IMR-90 (cell line): Measurements from ENCODE around the gene SENP7.

Experiments used
- CEBPB ChIP-seq: IDR thresholded peaks from 2 replicates; pipeline ENCODE4 v1.6.1; 2012; ENCODE audit warnings: low read depth, low read length, improper control_type of control experiment
- CHD1 ChIP-seq: IDR thresholded peaks from 2 replicates; pipeline ENCODE4 v1.6.1; 2012; ENCODE audit warnings: low read depth, low read length, improper control_type of control experiment
- CTCF ChIP-seq: conservative IDR thresholded peaks from 2 replicates; pipeline ENCODE4 v1.5.1; 2012; ENCODE audit warnings: mild to moderate bottlenecking, low read depth, low read length, improper control_type of control experiment
- ELK1 ChIP-seq: fragments of 150-350 bp; IDR thresholded peaks from 2 replicates; pipeline ENCODE4 v1.6.1; 2016; ENCODE audit warnings: low read depth, mild to moderate bottlenecking, low read length, moderate library complexity, borderline replicate concordance
- FOS ChIP-seq: fragments of 150-350 bp; IDR thresholded peaks from 2 replicates; pipeline ENCODE4 v1.6.1; 2016; ENCODE audit warnings: low read depth, low read length
- MAFK ChIP-seq: IDR thresholded peaks from 2 replicates; pipeline ENCODE4 v1.6.1; 2012; ENCODE audit warnings: low read depth, low read length, improper control_type of control experiment
- MAZ ChIP-seq: IDR thresholded peaks from 2 replicates; pipeline ENCODE4 v1.6.1; 2012; ENCODE audit warnings: low read depth, mild to moderate bottlenecking, low read length, improper control_type of control experiment, moderate library complexity, borderline replicate concordance
- MXI1 ChIP-seq: IDR thresholded peaks from 2 replicates; pipeline ENCODE4 v1.6.1; 2012; ENCODE audit warnings: low read depth, mild to moderate bottlenecking, low read length, moderate library complexity, borderline replicate concordance
- POLR2A ChIP-seq: IDR thresholded peaks from 2 replicates; pipeline ENCODE4 v1.6.1; 2012; ENCODE audit warnings: mild to moderate bottlenecking, low read depth, low read length
- RCOR1 ChIP-seq: IDR thresholded peaks from 2 replicates; pipeline ENCODE4 v1.6.1; 2012; ENCODE audit warnings: mild to moderate bottlenecking, low read length, improper control_type of control experiment; ENCODE audit not compliant: insufficient replicate concordance
- RFX5 ChIP-seq: IDR thresholded peaks from 2 replicates; pipeline ENCODE4 v1.8.0; 2012; ENCODE audit warnings: low read depth, mild to moderate bottlenecking, low read length, moderate library complexity
- SMC3 ChIP-seq: fragments of 150-350 bp; IDR thresholded peaks from 2 replicates; pipeline ENCODE4 v1.6.1; 2016; ENCODE audit warnings: low read depth, mild to moderate bottlenecking, antibody characterized with exemption, low read length, moderate library complexity
- USF2 ChIP-seq: fragments of 150-350 bp; IDR thresholded peaks from 2 replicates; pipeline ENCODE4 v1.6.1; 2017; ENCODE audit warnings: mild to moderate bottlenecking, antibody characterized with exemption, low read length, low read depth

GRCh38 chr3:101533603-101533968 lies 20.6 kb upstream of the SENP7 start:
- TF ChIP-seq CHD1: no peak
- TF ChIP-seq POLR2A: no peak
- TF ChIP-seq CTCF: no peak
- no peak for TF ChIP-seq USF2
- no peak for TF ChIP-seq SMC3
- no peak for TF ChIP-seq RCOR1
- no peak for TF ChIP-seq MXI1
- no peak for TF ChIP-seq FOS
- TF ChIP-seq ELK1: no peak
- TF ChIP-seq MAZ: no peak
- no peak for TF ChIP-seq MAFK
- TF ChIP-seq CEBPB: no peak
- no peak for TF ChIP-seq RFX5
